GM12878 (cell line): Measurements from ENCODE around the gene MFN1. TPM values are rescaled to one million over a fixed set of nuclear protein-coding genes. Genes with fewer than 3 reads are reported as not detected.

ENCODE experiments used
- ATAC-seq: fragments of 200-7000 bp; cut with Tn5 transposase; 3 replicates; pipeline ENCODE4 v1.9.1; 2020; ENCODE audit warnings: mild to moderate bottlenecking, moderate library complexity
- BruUV-seq: library from RNA; stranded (reverse); fragments of 400-500 nt; replicated peaks from 2 replicates; lab custom pipeline; 2021; lab: Mats Ljungman, UMichigan
- CTCF ChIA-PET: fragments of 300-600 bp; sonication (Branson Sonifier 250); formaldehyde crosslinking; extraction: SDS; loops from one replicate; lab custom pipeline; 2021; ENCODE audit warnings: inconsistent platforms; lab: Yijun Ruan, JAX
- POLR2A ChIA-PET: fragments of 350-600 bp; formaldehyde crosslinking; extraction: SDS; loops from one replicate; lab custom pipeline; 2021; ENCODE audit warnings: inconsistent platforms; lab: Charles Lee
- RAD21 ChIA-PET: fragments of 300-600 bp; sonication (Branson Sonifier 250); formaldehyde crosslinking; loops from one replicate; lab custom pipeline; 2023; ENCODE audit warnings: antibody characterized with exemption; ENCODE audit not compliant: unreplicated experiment; lab: Charles Lee
- SMC1A ChIA-PET: fragments of 300-600 bp; sonication (Branson Sonifier 250); formaldehyde crosslinking; loops from one replicate; lab custom pipeline; 2023; ENCODE audit not compliant: unreplicated experiment, uncharacterized antibody; lab: Charles Lee
- DNase-seq: peaks from one replicate; pipeline ENCODE4 v3.0.0-alpha.2; 2011; ENCODE audit warnings: low read depth, low spot score
- FAIRE-seq: peaks from 3 replicates; lab custom pipeline; 2011; peaks lifted over from hg19 to GRCh38; lab: Jason Lieb, UNC
- H2AFZ ChIP-seq: 2 replicates; pipeline ENCODE4 v1.6.0; 2011; ENCODE audit warnings: low read depth, low read length, control low read depth; ENCODE audit not compliant: control insufficient read depth
- H3K27ac ChIP-seq: 2 replicates; pipeline ENCODE4 v1.5.1; 2011; ENCODE audit warnings: control low read depth; ENCODE audit not compliant: control insufficient read depth, insufficient read depth
- H3K27me3 ChIP-seq, 2 experiments: replicated peaks in 1 of 2; 2 replicates each; pipeline versions ENCODE4 v1.6.0 to v1.6.1; 2011; ENCODE audit warnings: low read length in 1 of 2; ENCODE audit not compliant: control insufficient read depth in 2 of 2, insufficient read depth in 2 of 2
- H3K36me3 ChIP-seq, 2 experiments: 2 replicates each; pipeline ENCODE4 v1.5.1; 2011; ENCODE audit warnings: low read length in 1 of 2; ENCODE audit not compliant: control insufficient read depth in 2 of 2, insufficient read depth in 2 of 2
- H3K4me1 ChIP-seq: 2 replicates; pipeline ENCODE4 v1.6.1; 2011; ENCODE audit warnings: mild to moderate bottlenecking, low read length, moderate library complexity, mixed read lengths; ENCODE audit not compliant: control insufficient read depth, insufficient read depth
- H3K4me2 ChIP-seq: 2 replicates; pipeline ENCODE4 v1.6.0; 2011; ENCODE audit warnings: control low read depth; ENCODE audit not compliant: control insufficient read depth, insufficient read depth
- H3K4me3 ChIP-seq: fragments of 200-600 bp; sonication (generic); 2 replicates; pipeline ENCODE4 v1.5.1; 2016
- H3K79me2 ChIP-seq: 2 replicates; pipeline ENCODE4 v1.6.0; 2011; ENCODE audit warnings: low read length; ENCODE audit not compliant: control insufficient read depth, insufficient read depth
- H3K9ac ChIP-seq: 2 replicates; pipeline ENCODE4 v1.8.0; 2011; ENCODE audit warnings: low read length, control low read depth, mixed read lengths; ENCODE audit not compliant: control insufficient read depth, insufficient read depth
- H3K9me3 ChIP-seq: replicated peaks from 3 replicates; pipeline ENCODE4 v1.5.1; 2011; ENCODE audit warnings: mild to moderate bottlenecking, low read length; ENCODE audit not compliant: control insufficient read depth, insufficient read depth
- H4K20me1 ChIP-seq: 2 replicates; pipeline ENCODE4 v1.6.0; 2011; ENCODE audit not compliant: control insufficient read depth, insufficient read depth
- BACH1 ChIP-seq: fragments of 450-650 bp; IDR thresholded peaks from 2 replicates; pipeline ENCODE4 v1.6.1; 2017; ENCODE audit warnings: mild to moderate bottlenecking, borderline replicate concordance
- BCL3 ChIP-seq: IDR thresholded peaks from 2 replicates; pipeline ENCODE4 v1.6.1; 2011; ENCODE audit warnings: borderline replicate concordance, low read depth, mild to moderate bottlenecking, moderate library complexity, low read length; ENCODE audit not compliant: insufficient read depth, poor library complexity, severe bottlenecking
- CBFB ChIP-seq: IDR thresholded peaks from 2 replicates; pipeline ENCODE4 v1.6.1; 2016; ENCODE audit warnings: antibody characterized with exemption, low read depth
- CBX3 ChIP-seq: fragments of 200-600 bp; sonication (generic); IDR thresholded peaks from 2 replicates; pipeline ENCODE4 v1.6.1; 2016; ENCODE audit warnings: low read depth, borderline replicate concordance
- EZH2 ChIP-seq: IDR thresholded peaks from 2 replicates; pipeline ENCODE4 v1.6.1; 2012; ENCODE audit warnings: low read depth, mild to moderate bottlenecking, control low read depth, inconsistent platforms, low read length, borderline replicate concordance; ENCODE audit not compliant: control insufficient read depth
- JUND ChIP-seq: IDR thresholded peaks from 2 replicates; pipeline ENCODE4 v1.6.1; 2012; ENCODE audit warnings: low read depth, mild to moderate bottlenecking, low read length, improper control_type of control experiment, moderate library complexity
- KLF5 ChIP-seq: fragments of 450-650 bp; IDR thresholded peaks from 2 replicates; pipeline ENCODE4 v1.6.1; 2014; ENCODE audit warnings: mild to moderate bottlenecking; ENCODE audit not compliant: partially characterized antibody
- NFYA ChIP-seq: IDR thresholded peaks from 2 replicates; pipeline ENCODE4 v1.6.1; 2011; ENCODE audit warnings: low read depth, mild to moderate bottlenecking, low read length, improper control_type of control experiment, borderline replicate concordance
- POLR2AphosphoS5 ChIP-seq: IDR thresholded peaks from 2 replicates; pipeline ENCODE4 v1.6.1; 2011; ENCODE audit warnings: mild to moderate bottlenecking, low read length, inconsistent platforms
- POU2F2 ChIP-seq: IDR thresholded peaks from 3 replicates; pipeline ENCODE4 v1.6.1; 2011; ENCODE audit warnings: low read depth, mild to moderate bottlenecking, low read length, borderline replicate concordance
- RUNX3 ChIP-seq: IDR thresholded peaks from 2 replicates; pipeline ENCODE4 v1.6.1; 2012; ENCODE audit warnings: low read length, inconsistent platforms
- TAF1 ChIP-seq: IDR thresholded peaks from 2 replicates; pipeline ENCODE4 v1.6.1; 2011; ENCODE audit warnings: mild to moderate bottlenecking, low read depth, low read length, borderline replicate concordance
- USF2 ChIP-seq: IDR thresholded peaks from 2 replicates; pipeline ENCODE4 v1.6.1; 2011; ENCODE audit warnings: low read depth, low read length, improper control_type of control experiment, borderline replicate concordance
- ZBED1 ChIP-seq: IDR thresholded peaks from 2 replicates; pipeline ENCODE4 v1.6.1; 2016; ENCODE audit warnings: borderline replicate concordance
- ZNF207 ChIP-seq: fragments of 450-650 bp; IDR thresholded peaks from 2 replicates; pipeline ENCODE4 v1.6.1; 2014; ENCODE audit warnings: antibody characterized with exemption, mild to moderate bottlenecking, borderline replicate concordance
- WGBS: methylation state at CpG from one replicate; pipeline ENCODE4 v1.1.6; 2016; ENCODE audit warnings: low lambda C conversion rate; ENCODE audit not compliant: insufficient replicate concordance, insufficient coverage; ENCODE audit errors: missing lambda C conversion rate; 5-methylcytosine and 5-hydroxymethylcytosine counted together
- in situ Hi-C: fragments of 300-500 bp; cut with MboI; formaldehyde crosslinking; loops from 9 replicates; pipeline ENCODE4 v1.14.3; 2018; ENCODE audit warnings: mixed read lengths
- intact Hi-C: fragments of 100-400 bp; cut with micrococcal nuclease; formaldehyde crosslinking; loops from one replicate; pipeline ENCODE4 v1.14.2; 2022; ENCODE audit not compliant: unreplicated experiment
- polyA plus RNA-seq, 11 experiments: library from polyadenylated mRNA; depleted of rRNA in 4 of 11; unstranded in 6 of 11; stranded (reverse) in 5 of 11; fragments of >200 nt; fragmentation: Nextera tagmentation in 4 of 11; fragmentation: Illumina TruSeq in 1 of 11; extraction: Ambion mirVana in 4 of 11; extraction: Trizol in 1 of 11; gene quantifications; 1 replicate in 1 of 11; 2 replicates in 10 of 11; pipeline versions ENCODE4 v1.2.1 to v1.2.3, GENCODE V29; 2011 to 2016; ENCODE audit warnings: inconsistent platforms in 2 of 11, missing spikeins in 2 of 11, low read depth in 1 of 11
- total RNA-seq, 4 experiments: library from RNA; depleted of rRNA in 3 of 4; stranded (reverse); fragments of >200 nt in 3 of 4; fragmentation: Illumina TruSeq in 1 of 4; extraction: Trizol in 1 of 4; gene quantifications; 2 replicates each; pipeline versions ENCODE4 v1.2.1 to v1.2.3, GENCODE V29; 2013 to 2021

The MFN1 gene
- total and polyA plus RNA-seq, 10 of the 15 experiments (the other 5 are each of a cell fraction or from before 2014, with no cell fraction given), result 14.4 to 120 (median 39.8) TPM

DNA sequence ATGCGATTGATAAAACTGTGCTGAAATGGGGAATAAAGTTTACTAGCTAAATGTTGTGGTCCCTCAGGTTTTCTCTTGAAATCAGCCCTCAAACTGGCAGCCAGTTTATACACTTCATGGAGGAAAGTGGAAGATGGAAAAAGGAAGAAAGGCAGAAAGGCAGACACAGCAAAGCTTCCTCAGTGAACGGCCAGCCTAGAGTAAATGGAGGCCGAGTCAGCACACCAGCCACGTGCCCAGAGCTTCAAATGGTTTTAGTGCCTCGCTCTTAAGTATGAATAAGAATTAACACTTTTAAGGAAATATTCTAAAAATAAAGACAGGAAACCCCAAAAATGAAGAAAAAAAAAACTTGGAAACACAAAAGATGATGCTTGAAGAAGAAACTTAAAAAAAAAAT, 55.5 kb downstream of the MFN1 start:
- in situ Hi-C loops (no loop called here), intact Hi-C loops (no loop called here)
- peaks cover 0 to 13% of the 10 kb centered on the region in 2 experiments; a peak in 2 of 4 replicates for H3K36me3 ChIP-seq
- TF ChIP-seq POLR2AphosphoS5, result 0 out of 2 replicates have a peak, but pooled peaks have one; percentile 23
- TF ChIP-seq USF2, result no peak
- TF ChIP-seq CBX3, result no peak
- TF ChIP-seq NFYA, result no peak
- no peak for TF ChIP-seq KLF5
- TF ChIP-seq TAF1, result no peak
- no TSS peak for BruUV-seq
- H3K4me2 ChIP-seq, result no peak overlapping the region
- ChIA-PET SMC1A (no interaction called here), POLR2A (interaction anchor here (0.7 kb wide), 1 partner anchor 9 kb away, joined by 4 read pairs; no protein-coding TSS in a partner anchor), CTCF (interaction anchor here (0.7 to 1.8 kb wide), 3 partner anchors 10 to 13 kb away, joined by 3 to 5 read pairs (median 5); no protein-coding TSS in a partner anchor), RAD21 (no interaction called here)
- H3K9me3 ChIP-seq, result no peaks in the 10 kb centered on the region
- no peaks in the 10 kb centered on the region for H3K79me2 ChIP-seq
- H2AFZ ChIP-seq, result no peak overlapping the region
- DNase-seq (no peak), ATAC-seq (no peak), FAIRE-seq (no peak)
- no peak overlapping the region for H3K4me3 ChIP-seq
- no peaks in the 10 kb centered on the region for H4K20me1 ChIP-seq
- H3K27me3 ChIP-seq, result no peaks in the 10 kb centered on the region
- WGBS, result 95% methylated on average over 5 of the region's 5 CpGs
- no peak overlapping the region for H3K27ac ChIP-seq
- H3K4me1 ChIP-seq, result no peaks in the 10 kb centered on the region
- no peak overlapping the region for H3K9ac ChIP-seq

DNA sequence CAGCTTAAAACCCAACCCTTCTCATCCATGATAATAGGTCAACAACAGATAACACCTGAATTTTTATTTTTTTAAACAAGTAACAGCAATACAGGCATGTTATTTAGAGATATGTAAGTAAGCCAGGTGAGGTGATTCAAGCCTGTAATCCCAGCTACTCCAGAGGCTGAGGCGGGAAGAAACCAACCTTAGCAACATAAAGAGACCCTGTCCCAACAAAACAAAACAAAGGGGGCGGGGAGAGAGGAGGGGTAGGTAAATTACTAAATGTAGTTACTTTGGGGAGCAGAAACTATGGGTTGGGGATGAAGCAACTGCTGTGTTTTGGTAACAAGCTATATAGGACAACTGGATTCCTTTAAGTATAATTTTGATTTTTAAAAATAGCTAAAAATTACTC, 56.8 kb downstream of the MFN1 start:
- H2AFZ ChIP-seq, result no peak overlapping the region
- 92% methylated on average over 2 of the region's 2 CpGs for WGBS
- intact Hi-C loops (no loop called here), in situ Hi-C loops (no loop called here)
- H3K27me3 ChIP-seq, result no peaks in the 10 kb centered on the region
- ChIA-PET RAD21 (no interaction called here), POLR2A (no interaction called here), SMC1A (interaction anchor here (0.7 to 1.2 kb wide), 3 partner anchors 12 to 24 kb away, joined by 3 to 5 read pairs (median 3); no protein-coding TSS in a partner anchor), CTCF (no interaction called here)
- peaks cover 0 to 8% of the 10 kb centered on the region in 2 experiments; a peak in 1 of 4 replicates for H3K36me3 ChIP-seq
- H4K20me1 ChIP-seq, result no peaks in the 10 kb centered on the region
- H3K79me2 ChIP-seq, result no peaks in the 10 kb centered on the region
- H3K9ac ChIP-seq, result no peak overlapping the region
- no peaks in the 10 kb centered on the region for H3K4me1 ChIP-seq
- no peak overlapping the region for H3K4me3 ChIP-seq
- FAIRE-seq, result no peak
- no peaks in the 10 kb centered on the region for H3K9me3 ChIP-seq
- no TSS peak for BruUV-seq
- DNase-seq, result no peak
- H3K4me2 ChIP-seq, result no peak overlapping the region
- ATAC-seq, result no peak
- H3K27ac ChIP-seq, result no peak overlapping the region
- no peak for TF ChIP-seq BACH1
- no peak for TF ChIP-seq RUNX3
- no peak for TF ChIP-seq EZH2
- no peak for TF ChIP-seq JUND
- no peak for TF ChIP-seq ZBED1
- TF ChIP-seq ZNF207, result no peak
- no peak for TF ChIP-seq CBFB
- no peak for TF ChIP-seq BCL3
- no peak for TF ChIP-seq POU2F2
